CD14-positive monocyte (primary cell): ENCODE measurements around the gene TMEM129. TPM values are rescaled to one million over a fixed set of nuclear protein-coding genes. Genes with fewer than 3 reads are reported as not detected.

ENCODE experiments used
- DNase-seq, 3 donors: peaks; one replicate each; pipeline ENCODE4 v3.0.0-alpha.2; 2011 to 2022
- H2AFZ ChIP-seq: 2 replicates; pipeline ENCODE4 v1.6.0; 2012; ENCODE audit warnings: mild to moderate bottlenecking, low read depth, low read length, inconsistent platforms; ENCODE audit not compliant: insufficient read depth, poor library complexity, severe bottlenecking
- H3K27ac ChIP-seq, 2 donors: 1 replicate in 1 of 2; 2 replicates in 1 of 2; pipeline ENCODE4 v1.5.1; 2012 to 2013; ENCODE audit warnings: low read length in 2 of 2, control low read depth in 1 of 2, inconsistent platforms in 1 of 2, low read depth in 1 of 2, mild to moderate bottlenecking in 1 of 2
- H3K27me3 ChIP-seq, 2 donors: one replicate each; pipeline versions ENCODE4 v1.6.0 to v1.6.1; 2011 to 2013; ENCODE audit warnings: low read length in 2 of 2; ENCODE audit not compliant: control insufficient read depth in 2 of 2, insufficient read depth in 2 of 2
- H3K36me3 ChIP-seq, 2 donors: replicated peaks in 1 of 2; 1 replicate in 1 of 2; 2 replicates in 1 of 2; pipeline versions ENCODE4 v1.5.1 to v1.6.1; 2012 to 2013; ENCODE audit warnings: low read length in 2 of 2, control low read depth in 1 of 2, inconsistent platforms in 1 of 2, mild to moderate bottlenecking in 1 of 2; ENCODE audit not compliant: insufficient read depth in 2 of 2, control insufficient read depth in 1 of 2
- H3K4me1 ChIP-seq, 2 donors: 1 replicate in 1 of 2; 2 replicates in 1 of 2; pipeline versions ENCODE4 v1.5.1 to v1.6.1; 2012 to 2013; ENCODE audit warnings: low read length in 2 of 2, control low read depth in 1 of 2, inconsistent platforms in 1 of 2, mild to moderate bottlenecking in 1 of 2, moderate library complexity in 1 of 2; ENCODE audit not compliant: insufficient read depth in 2 of 2, control insufficient read depth in 1 of 2
- H3K4me2 ChIP-seq: replicated peaks from 2 replicates; pipeline ENCODE3; 2012; ENCODE audit warnings: low read length, moderate library complexity, mild to moderate bottlenecking; ENCODE audit not compliant: poor library complexity, severe bottlenecking; ENCODE audit errors: extremely low read depth
- H3K4me3 ChIP-seq, 3 experiments: fragments of 200-600 bp in 1 of 3; sonication (generic) in 1 of 3; replicated peaks in 1 of 3; 1 replicate in 2 of 3; 2 replicates in 1 of 3; pipeline ENCODE4 v1.5.1; 2011 to 2013; ENCODE audit warnings: low read length in 3 of 3, mild to moderate bottlenecking in 3 of 3, control low read depth in 2 of 3, low read depth in 2 of 3, inconsistent platforms in 1 of 3, moderate library complexity in 1 of 3
- H3K79me2 ChIP-seq: 2 replicates; pipeline ENCODE4 v1.6.0; 2012; ENCODE audit warnings: mild to moderate bottlenecking, control low read depth, inconsistent platforms, low read length, moderate library complexity; ENCODE audit not compliant: insufficient read depth
- H3K9ac ChIP-seq: 2 replicates; pipeline ENCODE4 v1.6.0; 2017; ENCODE audit warnings: low read length, mild to moderate bottlenecking; ENCODE audit not compliant: insufficient read depth, poor library complexity, severe bottlenecking
- H3K9me3 ChIP-seq, 2 donors: replicated peaks in 1 of 2; 1 replicate in 1 of 2; 2 replicates in 1 of 2; pipeline versions ENCODE4 v1.5.1 to v1.6.1; 2012 to 2013; ENCODE audit warnings: low read length in 2 of 2, control low read depth in 1 of 2; ENCODE audit not compliant: control insufficient read depth in 1 of 2, insufficient read depth in 1 of 2
- H4K20me1 ChIP-seq: 2 replicates; pipeline ENCODE4 v1.6.0; 2012; ENCODE audit warnings: mild to moderate bottlenecking, low read length, control low read depth, moderate library complexity; ENCODE audit not compliant: insufficient read depth
- H3K27ac Mint-ChIP-seq, 7 donors: one replicate each; pipeline ENCODE4 v1.8.0; 2020; ENCODE audit warnings: mild to moderate bottlenecking in 7 of 7, mixed read lengths in 7 of 7, moderate library complexity in 6 of 7, inconsistent platforms in 2 of 7
- H3K27me3 Mint-ChIP-seq, 3 donors: one replicate each; pipeline ENCODE4 v1.8.0; 2021 to 2022; ENCODE audit warnings: low read depth in 3 of 3, mild to moderate bottlenecking in 3 of 3, mixed read lengths in 3 of 3, moderate library complexity in 3 of 3, inconsistent platforms in 1 of 3
- H3K36me3 Mint-ChIP-seq, 2 donors: one replicate each; pipeline ENCODE4 v1.8.0; 2020; ENCODE audit warnings: mixed read lengths in 2 of 2, inconsistent platforms in 1 of 2, mild to moderate bottlenecking in 1 of 2
- H3K4me1 Mint-ChIP-seq: one replicate; pipeline ENCODE4 v1.8.0; 2020; ENCODE audit warnings: mild to moderate bottlenecking, mixed read lengths
- H3K4me3 Mint-ChIP-seq, 2 donors: one replicate each; pipeline ENCODE4 v1.8.0; 2020; ENCODE audit warnings: mild to moderate bottlenecking in 2 of 2, mixed read lengths in 2 of 2, moderate library complexity in 1 of 2
- H3K9me3 Mint-ChIP-seq, 7 donors: one replicate each; pipeline ENCODE4 v1.8.0; 2020 to 2022; ENCODE audit warnings: mixed read lengths in 7 of 7, mild to moderate bottlenecking in 6 of 7, moderate library complexity in 6 of 7, inconsistent platforms in 2 of 7
- WGBS: methylation state at CpG from one replicate; pipeline ENCODE4 v1.1.5; 2013; ENCODE audit warnings: missing lambda C conversion rate; ENCODE audit not compliant: insufficient coverage; 5-methylcytosine and 5-hydroxymethylcytosine counted together
- intact Hi-C, 2 donors: fragments of 100-400 bp; cut with micrococcal nuclease; formaldehyde crosslinking; loops; one replicate each; pipeline versions ENCODE4 v1.15.0 to v1.15.1; 2023
- polyA plus RNA-seq, 3 donors: library from polyadenylated mRNA; depleted of rRNA in 1 of 3; unstranded in 2 of 3; stranded (reverse) in 1 of 3; fragments of 300-500 nt in 2 of 3; fragments of >200 nt in 1 of 3; fragmentation: Illumina TruSeq in 2 of 3; gene quantifications; 1 replicate in 2 of 3; 2 replicates in 1 of 3; pipeline ENCODE4 v1.2.3, GENCODE V29; 2012 to 2021
- TF ChIP-seq, protein P1 (sequence below): fragments of 200-600 bp; IDR thresholded peaks from one replicate; pipeline ENCODE4 v1.8.0; 2022; ENCODE audit warnings: antibody characterized with exemption, mild to moderate bottlenecking

Gene TMEM129
- polyA plus RNA-seq, 3 donors = 22.4 to 40.2 (median 24.1) TPM

DNA sequence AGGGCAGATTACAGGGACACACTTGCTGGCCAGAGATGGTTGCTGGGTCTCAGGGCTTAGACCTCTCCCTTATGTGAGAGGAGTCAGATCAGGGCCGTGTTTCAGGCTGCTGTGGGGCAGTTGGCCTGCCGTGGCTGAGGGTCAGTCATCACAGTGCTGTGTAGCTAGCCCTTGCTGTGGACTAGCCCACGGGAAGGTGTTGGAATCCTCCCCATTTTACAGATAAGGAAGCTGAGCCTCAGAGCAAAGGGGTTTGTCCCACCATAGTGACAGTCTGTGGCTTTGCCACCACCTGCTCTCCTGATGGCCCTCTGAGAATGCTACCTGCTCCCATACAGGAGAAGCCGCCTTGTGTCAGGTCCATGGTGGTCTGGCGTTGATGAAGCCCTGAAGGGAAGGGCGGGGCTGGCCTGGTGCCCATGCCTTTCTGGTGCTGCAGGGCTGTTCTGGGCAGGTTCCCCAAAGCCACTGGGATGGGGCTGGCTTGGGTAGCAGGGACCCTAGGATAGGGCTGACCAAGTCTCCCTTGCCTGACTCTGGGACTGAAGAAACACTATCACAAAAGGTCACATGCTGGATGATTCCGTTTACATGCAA lies 34.6 kb downstream of the TMEM129 start:
- Histone ChIP-seq H3K36me3 (peaks cover 12 to 13% of the 10 kb centered on the region in 2 donors), H4K20me1 (no peaks in the 10 kb centered on the region), H3K4me2 (no peak overlapping the region), H3K4me1 (peaks cover 16 to 23% of the 10 kb centered on the region in 2 donors), H3K9me3 (no peaks in the 10 kb centered on the region), H3K27ac (no peak overlapping the region), H3K79me2 (no peaks in the 10 kb centered on the region), H3K9ac (no peak overlapping the region), H3K27me3 (no peaks in the 10 kb centered on the region), H3K4me3 (no peak overlapping the region), H2AFZ (no peak overlapping the region)
- no peaks in the 10 kb centered on the region for H3K9me3 Mint-ChIP-seq
- WGBS = 77% methylated on average over 7 of the region's 7 CpGs
- peaks cover 13 to 18% of the 10 kb centered on the region in 2 donors for H3K36me3 Mint-ChIP-seq
- peaks cover 0 to 2% (median 1%) of the 10 kb centered on the region in 3 donors for H3K27me3 Mint-ChIP-seq
- no peak overlapping the region for H3K27ac Mint-ChIP-seq
- H3K4me1 Mint-ChIP-seq = peaks cover 15% of the 10 kb centered on the region
- H3K4me3 Mint-ChIP-seq = no peak overlapping the region
- no peak for DNase-seq
- intact Hi-C loops = no loop called here
- TF ChIP-seq, protein P1, sequence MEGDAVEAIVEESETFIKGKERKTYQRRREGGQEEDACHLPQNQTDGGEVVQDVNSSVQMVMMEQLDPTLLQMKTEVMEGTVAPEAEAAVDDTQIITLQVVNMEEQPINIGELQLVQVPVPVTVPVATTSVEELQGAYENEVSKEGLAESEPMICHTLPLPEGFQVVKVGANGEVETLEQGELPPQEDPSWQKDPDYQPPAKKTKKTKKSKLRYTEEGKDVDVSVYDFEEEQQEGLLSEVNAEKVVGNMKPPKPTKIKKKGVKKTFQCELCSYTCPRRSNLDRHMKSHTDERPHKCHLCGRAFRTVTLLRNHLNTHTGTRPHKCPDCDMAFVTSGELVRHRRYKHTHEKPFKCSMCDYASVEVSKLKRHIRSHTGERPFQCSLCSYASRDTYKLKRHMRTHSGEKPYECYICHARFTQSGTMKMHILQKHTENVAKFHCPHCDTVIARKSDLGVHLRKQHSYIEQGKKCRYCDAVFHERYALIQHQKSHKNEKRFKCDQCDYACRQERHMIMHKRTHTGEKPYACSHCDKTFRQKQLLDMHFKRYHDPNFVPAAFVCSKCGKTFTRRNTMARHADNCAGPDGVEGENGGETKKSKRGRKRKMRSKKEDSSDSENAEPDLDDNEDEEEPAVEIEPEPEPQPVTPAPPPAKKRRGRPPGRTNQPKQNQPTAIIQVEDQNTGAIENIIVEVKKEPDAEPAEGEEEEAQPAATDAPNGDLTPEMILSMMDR = no peak

DNA sequence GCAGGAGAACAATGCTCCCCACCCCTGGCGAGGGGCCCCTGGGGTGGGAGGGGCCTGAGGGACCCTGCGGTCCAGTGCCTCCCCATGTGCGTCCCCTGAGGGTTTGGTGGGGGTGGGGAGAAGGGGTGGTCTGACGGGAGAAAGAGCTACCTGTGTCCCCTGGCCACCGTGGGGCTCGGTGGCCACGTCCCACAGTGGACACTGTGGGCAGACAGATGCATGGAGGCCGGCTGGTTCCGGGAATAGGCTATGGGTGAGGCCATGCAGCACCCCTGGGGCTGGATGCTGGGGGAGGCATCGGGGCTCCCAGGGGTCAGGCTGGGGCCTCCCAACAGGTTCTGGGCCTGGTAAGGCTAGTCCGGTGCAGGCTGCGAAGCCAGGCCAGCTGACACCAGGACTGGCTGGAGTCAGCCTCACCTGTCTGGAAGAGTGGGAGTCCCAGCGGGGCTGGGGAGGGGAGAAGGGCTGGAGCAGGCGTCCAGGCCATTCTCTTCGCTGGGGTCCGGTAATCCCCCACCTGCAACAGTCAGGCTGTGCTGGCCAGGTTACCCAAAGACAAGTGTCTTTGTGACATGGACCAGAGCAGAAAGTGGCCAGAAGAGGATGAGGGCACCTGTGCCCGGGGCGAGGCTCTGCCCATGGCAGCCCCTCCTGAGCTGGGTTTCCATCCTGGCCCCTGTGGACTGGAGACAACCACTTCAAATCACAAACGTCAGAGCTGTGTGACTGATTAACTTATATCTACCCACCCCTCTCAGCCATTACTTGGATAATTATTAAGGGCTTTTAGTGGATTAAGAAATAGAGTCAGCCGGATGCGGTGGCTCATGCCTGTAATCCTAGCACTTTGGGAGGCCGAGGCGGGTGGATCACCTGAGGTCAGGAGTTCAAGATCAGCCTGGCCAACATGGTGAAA lies 35.6 kb downstream of the TMEM129 start:
- DNase-seq = no peak
- H3K9me3 ChIP-seq = no peaks in the 10 kb centered on the region
- no peak overlapping the region for H3K4me3 ChIP-seq
- Mint-ChIP-seq H3K9me3 (peaks cover 0 to 1% (median 0%) of the 10 kb centered on the region in 7 donors), H3K4me1 (peaks cover 15% of the 10 kb centered on the region), H3K27me3 (peaks cover 0 to 5% (median 1%) of the 10 kb centered on the region in 3 donors), H3K36me3 (peaks cover 4 to 8% of the 10 kb centered on the region in 2 donors), H3K4me3 (no peak overlapping the region), H3K27ac (no peak overlapping the region)
- no peaks in the 10 kb centered on the region for H3K27me3 ChIP-seq
- peaks cover 2 to 3% of the 10 kb centered on the region in 2 donors for H3K36me3 ChIP-seq
- H3K79me2 ChIP-seq = no peaks in the 10 kb centered on the region
- H3K9ac ChIP-seq = no peak overlapping the region
- H3K4me1 ChIP-seq = peaks cover 16 to 23% of the 10 kb centered on the region in 2 donors
- peak overlapping the region; percentile 83 for H2AFZ ChIP-seq
- 92% methylated on average over 17 of the region's 23 CpGs for WGBS
- intact Hi-C loops = loop anchor here in 1 of 2 donors (2.0 kb wide), 1 partner anchor 27 kb away; the partner anchor contains the start of gene SLBP
- H3K27ac ChIP-seq = no peak overlapping the region
- no peaks in the 10 kb centered on the region for H4K20me1 ChIP-seq
- peak overlapping the region; percentile 79 for H3K4me2 ChIP-seq
- TF ChIP-seq, protein P1 = no peak
